CD8-positive, alpha-beta memory T cell (primary cell): Measurements from ENCODE around the gene ZMYND8. TPM values are rescaled to one million over a fixed set of nuclear protein-coding genes. Genes with fewer than 3 reads are reported as not detected.

Experiments
- CTCF ChIA-PET: fragments of 350-600 bp; sonication (Branson Sonifier 250); formaldehyde crosslinking; loops from one replicate; lab custom pipeline; 2021; ENCODE audit warnings: antibody characterized with exemption; lab: Charles Lee
- POLR2A ChIA-PET: fragments of 350-600 bp; sonication (Branson Sonifier 250); formaldehyde crosslinking; loops from one replicate; lab custom pipeline; 2021; ENCODE audit warnings: antibody characterized with exemption; lab: Charles Lee
- DNase-seq, 5 donors: peaks; one replicate each; pipeline versions ENCODE4 v3.0.0 to v3.0.0-alpha.2; 2020 to 2022; ENCODE audit warnings: mixed read lengths in 1 of 5
- H3K27ac ChIP-seq: one replicate; pipeline ENCODE4 v1.7.0; 2013; ENCODE audit warnings: low read depth, mild to moderate bottlenecking, low read length, moderate library complexity
- H3K27me3 ChIP-seq: 2 replicates; pipeline ENCODE4 v1.7.0; 2013; ENCODE audit warnings: low read length, mild to moderate bottlenecking; ENCODE audit not compliant: insufficient read depth, poor library complexity, severe bottlenecking
- H3K36me3 ChIP-seq: 2 replicates; pipeline ENCODE4 v1.7.0; 2013; ENCODE audit warnings: mild to moderate bottlenecking, low read length, moderate library complexity; ENCODE audit not compliant: insufficient read depth
- H3K4me1 ChIP-seq: 2 replicates; pipeline ENCODE4 v1.7.0; 2013; ENCODE audit warnings: mild to moderate bottlenecking, low read length, moderate library complexity; ENCODE audit not compliant: insufficient read depth
- H3K4me3 ChIP-seq: 2 replicates; pipeline ENCODE4 v1.7.0; 2013; ENCODE audit warnings: mild to moderate bottlenecking, low read length
- H3K9me3 ChIP-seq: 2 replicates; pipeline ENCODE4 v1.7.0; 2013; ENCODE audit warnings: mild to moderate bottlenecking, low read length
- H3K27ac Mint-ChIP-seq, 8 donors: one replicate each; pipeline ENCODE4 v1.8.0; 2020 to 2021; ENCODE audit warnings: mixed read lengths in 8 of 8, mild to moderate bottlenecking in 6 of 8, inconsistent platforms in 3 of 8, moderate library complexity in 3 of 8
- H3K27me3 Mint-ChIP-seq, 2 donors: one replicate each; pipeline ENCODE4 v1.8.0; 2020 to 2021; ENCODE audit warnings: mixed read lengths in 2 of 2, mild to moderate bottlenecking in 1 of 2, moderate library complexity in 1 of 2
- H3K36me3 Mint-ChIP-seq, 3 donors: one replicate each; pipeline ENCODE4 v1.8.0; 2020 to 2021; ENCODE audit warnings: mixed read lengths in 3 of 3, inconsistent platforms in 1 of 3, mild to moderate bottlenecking in 1 of 3
- H3K4me1 Mint-ChIP-seq, 3 donors: one replicate each; pipeline ENCODE4 v1.8.0; 2020 to 2021; ENCODE audit warnings: mixed read lengths in 3 of 3, inconsistent platforms in 1 of 3, mild to moderate bottlenecking in 1 of 3
- H3K4me3 Mint-ChIP-seq, 7 donors: one replicate each; pipeline ENCODE4 v1.8.0; 2020 to 2021; ENCODE audit warnings: mixed read lengths in 7 of 7, mild to moderate bottlenecking in 6 of 7, moderate library complexity in 4 of 7, inconsistent platforms in 2 of 7
- H3K9me3 Mint-ChIP-seq, 5 donors: one replicate each; pipeline ENCODE4 v1.8.0; 2020 to 2022; ENCODE audit warnings: mixed read lengths in 5 of 5, mild to moderate bottlenecking in 3 of 5, moderate library complexity in 2 of 5, inconsistent platforms in 1 of 5
- polyA plus RNA-seq: library from polyadenylated mRNA; unstranded; fragments of 300-500 nt; fragmentation: Illumina TruSeq; gene quantifications from one replicate; pipeline ENCODE4 v1.2.3, GENCODE V29; 2021
- total RNA-seq, 2 experiments: library from RNA; stranded (reverse); gene quantifications; one replicate each; pipeline ENCODE4 v1.2.3, GENCODE V29; 2021

ZMYND8 gene
- total and polyA plus RNA-seq, 3 experiments from 2014 or later = 20.9 to 30.7 (median 25.8) TPM

DNA sequence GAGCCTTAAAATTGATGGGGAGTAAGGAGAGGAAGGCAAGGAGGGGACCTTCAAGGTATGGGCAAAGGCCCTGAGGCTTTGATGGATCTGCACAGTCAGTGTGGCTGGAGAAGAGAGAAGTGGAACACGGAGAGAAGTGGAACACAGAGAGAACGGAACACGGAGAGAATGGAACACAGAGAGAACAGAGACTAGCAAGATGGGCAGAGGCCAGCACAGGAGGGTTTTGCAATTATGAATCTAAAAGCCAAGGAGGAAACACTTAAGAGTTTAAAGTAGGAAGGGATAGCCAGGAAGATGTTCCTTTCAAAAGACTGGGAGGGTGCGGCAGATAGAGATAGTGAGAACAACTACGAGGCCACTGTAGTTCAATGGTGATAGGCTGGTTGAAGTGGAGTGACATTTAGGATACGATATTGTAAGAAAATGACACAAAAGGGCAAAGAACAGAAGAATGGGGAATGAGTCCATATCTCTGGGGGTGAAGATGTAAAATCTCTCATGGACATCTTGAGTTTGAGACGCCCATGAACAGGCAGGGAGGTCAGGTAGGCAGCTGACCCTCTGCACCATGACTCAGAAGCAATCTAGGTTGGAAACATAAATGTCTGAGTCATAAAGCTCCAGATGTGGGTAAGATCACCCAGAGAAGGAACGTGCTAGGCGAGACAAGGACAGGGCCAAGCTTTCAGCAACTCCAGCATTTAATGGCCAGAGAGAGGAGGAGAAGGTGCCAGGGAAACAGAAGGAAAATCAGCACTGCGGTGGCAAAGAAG is 25.4 kb downstream of the ZMYND8 start:
- H3K9me3 ChIP-seq = no peaks in the 10 kb centered on the region
- H3K27ac ChIP-seq = peak overlapping the region; percentile 41
- H3K27ac Mint-ChIP-seq = peak overlapping the region; percentile 2 to 75 (median 52)
- ChIA-PET CTCF (interaction anchor here (2.6 kb wide), 1 partner anchor 53 kb away, joined by 9 read pairs; no protein-coding TSS in a partner anchor), POLR2A (interaction anchor here (1.1 kb wide), 1 partner anchor 25 kb away, joined by 4 read pairs; the partner anchor contains the start of gene ZMYND8)
- no peak for DNase-seq
- H3K4me1 ChIP-seq = peaks cover 33% of the 10 kb centered on the region
- peaks cover 0 to 59% (median 23%) of the 10 kb centered on the region in 3 donors for H3K36me3 Mint-ChIP-seq
- no peaks in the 10 kb centered on the region for H3K27me3 ChIP-seq
- H3K4me3 ChIP-seq = no peak overlapping the region
- peak overlapping the region in 1 of 7 donors; percentile 10 for H3K4me3 Mint-ChIP-seq
- peaks cover 53 to 78% (median 78%) of the 10 kb centered on the region in 3 donors for H3K4me1 Mint-ChIP-seq
- H3K27me3 Mint-ChIP-seq = no peaks in the 10 kb centered on the region
- H3K36me3 ChIP-seq = peaks cover 12% of the 10 kb centered on the region
- no peaks in the 10 kb centered on the region for H3K9me3 Mint-ChIP-seq

DNA sequence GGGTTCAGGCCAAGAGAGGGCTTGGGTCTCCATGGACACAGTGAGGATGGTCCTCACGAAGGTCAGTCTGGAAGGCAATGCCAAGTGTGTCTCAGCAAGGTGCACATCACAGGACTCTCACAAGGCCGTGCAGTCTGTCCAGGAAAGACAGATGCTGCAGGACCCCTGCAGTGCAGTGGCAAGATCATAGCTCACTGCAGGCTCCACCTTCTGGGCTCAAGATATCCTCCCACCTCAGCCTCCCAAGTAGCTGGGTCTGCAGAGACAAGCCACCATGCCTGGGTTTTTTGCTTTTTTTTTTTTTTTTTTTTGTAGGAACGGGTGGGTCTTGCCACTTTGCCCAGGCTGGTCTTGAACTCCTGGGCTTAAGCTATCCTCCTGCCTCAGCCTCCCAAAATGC is 26.4 kb downstream of the ZMYND8 start:
- no peak overlapping the region for H3K4me3 Mint-ChIP-seq
- H3K9me3 Mint-ChIP-seq = no peaks in the 10 kb centered on the region
- peaks cover 0 to 52% (median 23%) of the 10 kb centered on the region in 3 donors for H3K36me3 Mint-ChIP-seq
- peaks cover 48 to 73% (median 71%) of the 10 kb centered on the region in 3 donors for H3K4me1 Mint-ChIP-seq
- Histone ChIP-seq H3K4me1 (peaks cover 33% of the 10 kb centered on the region), H3K27ac (peak overlapping the region; percentile 41), H3K4me3 (no peak overlapping the region), H3K9me3 (no peaks in the 10 kb centered on the region), H3K36me3 (peaks cover 12% of the 10 kb centered on the region), H3K27me3 (no peaks in the 10 kb centered on the region)
- CTCF ChIA-PET = interaction anchor here (0.8 to 2.6 kb wide), 2 partner anchors 12 to 54 kb away, joined by 3 to 9 read pairs; no protein-coding TSS in a partner anchor
- H3K27ac Mint-ChIP-seq = peak overlapping the region in 1 of 8 donors; percentile 39
- DNase-seq = no peak
- POLR2A ChIA-PET = interaction anchor here (0.6 to 1.1 kb wide), 2 partner anchors 13 to 27 kb away, joined by 3 to 4 read pairs; partner anchors contain the start of gene ZMYND8
- H3K27me3 Mint-ChIP-seq = no peaks in the 10 kb centered on the region

DNA sequence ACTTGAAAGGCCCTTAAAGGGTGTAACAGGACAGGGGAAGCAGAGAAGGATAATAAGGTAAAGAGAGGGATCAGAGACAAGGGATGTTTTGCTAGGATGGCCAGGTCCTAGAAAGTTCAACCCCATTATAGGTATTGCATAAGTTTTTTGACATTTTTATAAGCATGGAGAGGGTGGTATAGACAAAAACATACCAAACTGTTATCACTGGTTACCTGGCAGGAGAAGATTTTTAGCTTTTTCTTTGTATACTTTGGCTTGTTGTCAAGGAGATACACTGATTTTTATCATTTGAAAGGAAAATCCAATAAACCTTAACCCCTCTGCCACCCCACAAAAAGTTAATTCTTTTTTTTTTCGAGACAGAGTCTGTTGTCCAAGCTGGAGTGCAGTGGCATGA is 28.4 kb downstream of the ZMYND8 start:
- Histone ChIP-seq H3K4me3 (no peak overlapping the region), H3K36me3 (peaks cover 10% of the 10 kb centered on the region), H3K27me3 (no peaks in the 10 kb centered on the region), H3K9me3 (no peaks in the 10 kb centered on the region), H3K27ac (no peak overlapping the region), H3K4me1 (peaks cover 34% of the 10 kb centered on the region)
- CTCF ChIA-PET = interaction anchor here (1.1 kb wide), 2 partner anchors 56 to 123 kb away, joined by 4 read pairs; no protein-coding TSS in a partner anchor
- POLR2A ChIA-PET = no interaction called here
- Mint-ChIP-seq H3K4me1 (peaks cover 48 to 74% (median 72%) of the 10 kb centered on the region in 3 donors), H3K36me3 (peaks cover 0 to 52% (median 26%) of the 10 kb centered on the region in 3 donors), H3K27me3 (no peaks in the 10 kb centered on the region), H3K9me3 (no peaks in the 10 kb centered on the region), H3K27ac (peak overlapping the region in 1 of 8 donors; percentile 8), H3K4me3 (no peak overlapping the region)
- no peak for DNase-seq

DNA sequence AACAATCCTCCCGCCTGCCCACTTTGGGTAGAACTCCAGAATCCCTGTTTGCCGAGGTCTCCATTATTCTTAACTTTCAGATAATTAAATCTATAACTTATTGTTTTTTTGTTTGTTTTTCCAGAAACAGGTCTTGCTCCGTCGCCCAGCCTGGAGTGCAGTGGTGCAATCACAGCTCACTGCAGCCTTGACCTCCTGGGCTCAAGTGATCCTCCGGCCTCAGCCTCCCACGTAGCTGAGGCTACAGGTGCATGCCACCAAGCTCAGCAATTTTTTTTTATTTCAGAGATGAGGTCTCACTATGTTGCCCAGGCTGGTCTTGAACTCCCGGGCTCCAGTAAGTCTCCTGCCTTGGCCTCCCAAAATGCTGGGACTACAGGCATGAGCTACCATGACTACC is 28.8 kb downstream of the ZMYND8 start:
- ChIA-PET CTCF (interaction anchor here (1.1 kb wide), 1 partner anchor 56 kb away, joined by 4 read pairs; no protein-coding TSS in a partner anchor), POLR2A (no interaction called here)
- no peaks in the 10 kb centered on the region for H3K9me3 ChIP-seq
- peaks cover 0 to 48% (median 23%) of the 10 kb centered on the region in 3 donors for H3K36me3 Mint-ChIP-seq
- peaks cover 6% of the 10 kb centered on the region for H3K36me3 ChIP-seq
- H3K27me3 Mint-ChIP-seq = no peaks in the 10 kb centered on the region
- H3K27ac ChIP-seq = no peak overlapping the region
- H3K27ac Mint-ChIP-seq = peak overlapping the region in 2 of 8 donors; percentile 8 to 84
- H3K4me1 Mint-ChIP-seq = peaks cover 46 to 74% (median 72%) of the 10 kb centered on the region in 3 donors
- no peak for DNase-seq
- H3K4me1 ChIP-seq = peaks cover 31% of the 10 kb centered on the region
- H3K4me3 ChIP-seq = no peak overlapping the region
- H3K4me3 Mint-ChIP-seq = no peak overlapping the region
- no peaks in the 10 kb centered on the region for H3K9me3 Mint-ChIP-seq
- H3K27me3 ChIP-seq = no peaks in the 10 kb centered on the region

DNA sequence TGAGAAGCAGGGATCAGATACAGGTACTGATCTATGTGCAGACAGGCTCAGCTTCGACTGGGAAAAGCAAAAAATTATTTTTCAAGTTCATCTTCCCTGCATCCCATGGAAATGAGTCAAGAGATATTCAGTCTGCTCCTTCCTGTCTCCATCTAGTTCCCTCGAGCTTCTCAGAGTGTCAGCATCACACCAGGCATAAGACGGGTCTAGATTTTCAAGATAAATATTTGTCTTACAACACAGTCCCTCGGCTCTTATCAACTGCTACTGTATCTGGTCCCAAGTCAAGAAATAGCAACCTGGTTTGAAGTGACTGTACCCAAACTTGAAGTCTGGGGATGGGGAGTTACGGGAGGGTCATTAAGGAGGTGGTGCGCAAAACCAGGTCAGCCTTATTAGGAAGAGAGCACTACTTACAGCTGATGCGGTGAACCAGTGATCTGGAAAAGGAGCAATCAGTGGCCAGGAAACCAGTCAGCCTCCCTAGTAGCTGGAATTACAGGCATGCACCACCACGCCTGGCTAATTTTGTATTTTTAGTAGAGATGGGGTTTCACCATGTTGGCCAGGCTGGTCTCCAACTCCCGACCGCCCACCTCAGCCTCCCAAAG is 29.7 kb downstream of the ZMYND8 start:
- no peaks in the 10 kb centered on the region for H3K36me3 ChIP-seq
- H3K4me1 Mint-ChIP-seq = peaks cover 43 to 72% (median 71%) of the 10 kb centered on the region in 3 donors
- H3K27me3 ChIP-seq = no peaks in the 10 kb centered on the region
- H3K36me3 Mint-ChIP-seq = peaks cover 0 to 42% (median 19%) of the 10 kb centered on the region in 3 donors
- no peaks in the 10 kb centered on the region for H3K9me3 Mint-ChIP-seq
- POLR2A ChIA-PET = no interaction called here
- no peaks in the 10 kb centered on the region for H3K27me3 Mint-ChIP-seq
- H3K4me1 ChIP-seq = peaks cover 35% of the 10 kb centered on the region
- H3K27ac Mint-ChIP-seq = peak overlapping the region in 3 of 8 donors; percentile 2 to 27 (median 21)
- CTCF ChIA-PET = interaction anchor here (1.6 kb wide), 1 partner anchor 57 kb away, joined by 3 read pairs; no protein-coding TSS in a partner anchor
- no peak overlapping the region for H3K27ac ChIP-seq
- DNase-seq = no peak
- H3K4me3 ChIP-seq = no peak overlapping the region
- H3K4me3 Mint-ChIP-seq = no peak overlapping the region
- no peaks in the 10 kb centered on the region for H3K9me3 ChIP-seq

DNA sequence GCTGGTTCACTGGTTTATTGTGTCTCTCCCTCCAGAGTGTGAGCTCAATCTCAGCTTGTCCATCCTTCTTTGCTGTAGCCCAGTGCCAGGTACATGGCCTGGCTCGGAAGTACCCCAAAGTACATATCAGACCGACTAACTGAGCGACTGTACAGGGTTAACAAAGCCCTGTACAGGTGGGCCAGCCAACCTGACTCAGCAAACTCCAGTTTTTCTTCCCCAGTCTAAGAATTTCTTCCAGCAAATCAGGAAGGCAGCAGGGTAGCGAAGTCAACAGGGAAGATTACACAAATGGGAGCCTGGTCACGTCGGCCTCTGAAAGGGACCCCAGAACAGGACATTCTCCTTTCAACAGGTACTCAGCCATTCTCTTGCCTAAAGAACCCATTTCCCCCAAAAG is 31.3 kb downstream of the ZMYND8 start:
- H3K36me3 ChIP-seq = no peaks in the 10 kb centered on the region
- H3K4me1 Mint-ChIP-seq = peaks cover 38 to 72% (median 70%) of the 10 kb centered on the region in 3 donors
- H3K9me3 ChIP-seq = no peaks in the 10 kb centered on the region
- no peak for DNase-seq
- peak overlapping the region in 5 of 8 donors; percentile 4 to 82 (median 23) for H3K27ac Mint-ChIP-seq
- H3K4me3 ChIP-seq = no peak overlapping the region
- no peaks in the 10 kb centered on the region for H3K9me3 Mint-ChIP-seq
- H3K4me1 ChIP-seq = peaks cover 33% of the 10 kb centered on the region
- no peak overlapping the region for H3K27ac ChIP-seq
- POLR2A ChIA-PET = no interaction called here
- no peaks in the 10 kb centered on the region for H3K27me3 ChIP-seq
- CTCF ChIA-PET = no interaction called here
- no peaks in the 10 kb centered on the region for H3K27me3 Mint-ChIP-seq
- peaks cover 0 to 29% (median 9%) of the 10 kb centered on the region in 3 donors for H3K36me3 Mint-ChIP-seq
- peak overlapping the region in 2 of 7 donors; percentile 3 to 56 for H3K4me3 Mint-ChIP-seq

DNA sequence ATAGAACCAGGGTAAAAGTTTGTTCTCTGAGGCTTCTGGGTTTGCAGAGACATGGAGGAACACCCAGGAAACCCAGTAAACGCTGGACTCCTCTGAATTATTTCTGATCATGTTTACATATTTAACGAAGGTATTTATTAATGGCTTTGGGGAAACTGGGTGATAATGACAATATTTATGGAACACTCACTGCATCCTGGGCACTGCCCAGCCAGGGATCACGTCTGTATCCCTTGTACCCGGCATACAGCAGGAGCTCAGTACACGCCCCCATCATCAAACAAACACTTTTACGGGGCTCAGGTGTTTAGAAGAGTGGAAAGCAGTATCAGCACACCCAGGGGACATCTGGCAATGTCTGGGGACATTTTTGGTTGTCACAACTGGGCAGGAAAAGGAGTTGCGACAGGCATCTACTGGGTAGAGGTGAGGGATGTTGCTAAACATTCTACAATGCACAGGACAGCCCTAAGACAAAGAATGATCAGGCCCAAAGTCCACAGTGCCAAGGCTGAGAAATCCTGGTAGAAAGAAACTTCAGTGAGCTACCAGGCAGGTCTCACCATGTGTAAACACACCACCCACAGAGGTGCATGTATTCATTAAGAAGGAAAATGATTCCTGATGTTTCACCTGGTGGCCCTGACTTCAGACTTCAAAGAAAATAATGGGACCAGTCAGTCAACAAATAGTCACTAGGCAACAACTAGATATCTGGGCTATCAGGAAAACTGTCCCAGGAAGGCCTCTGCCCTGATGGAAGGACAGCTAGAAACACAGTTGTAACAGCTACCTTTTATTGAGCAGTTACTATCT is 35.3 kb downstream of the ZMYND8 start:
- H3K27me3 Mint-ChIP-seq = no peaks in the 10 kb centered on the region
- no peaks in the 10 kb centered on the region for H3K27me3 ChIP-seq
- no peaks in the 10 kb centered on the region for H3K36me3 ChIP-seq

More for the DNA sequence above, 35.3 kb downstream of the ZMYND8 start:
- H3K27ac Mint-ChIP-seq = peak overlapping the region in 7 of 8 donors; percentile 26 to 78 (median 69)
- peaks cover 0 to 19% (median 7%) of the 10 kb centered on the region in 3 donors for H3K36me3 Mint-ChIP-seq
- ChIA-PET POLR2A (interaction anchor here (0.5 to 0.6 kb wide), 2 partner anchors 15 to 63 kb away, joined by 4 to 6 read pairs; no protein-coding TSS in a partner anchor), CTCF (no interaction called here)
- H3K27ac ChIP-seq = no peak overlapping the region
- no peak overlapping the region for H3K4me3 Mint-ChIP-seq
- peaks cover 55 to 84% (median 83%) of the 10 kb centered on the region in 3 donors for H3K4me1 Mint-ChIP-seq
- no peak for DNase-seq
- no peaks in the 10 kb centered on the region for H3K9me3 ChIP-seq
- H3K4me3 ChIP-seq = no peak overlapping the region
- H3K4me1 ChIP-seq = peaks cover 57% of the 10 kb centered on the region
- H3K9me3 Mint-ChIP-seq = no peaks in the 10 kb centered on the region
